Measurements from ENCODE around the gene SNX30. TPM values are rescaled to one million over a fixed set of nuclear protein-coding genes. Genes with fewer than 3 reads are reported as not detected.

SNX30 gene
- total and polyA plus RNA-seq, 4 donors, result 1.8 to 13.5 (median 6.5) TPM

DNA sequence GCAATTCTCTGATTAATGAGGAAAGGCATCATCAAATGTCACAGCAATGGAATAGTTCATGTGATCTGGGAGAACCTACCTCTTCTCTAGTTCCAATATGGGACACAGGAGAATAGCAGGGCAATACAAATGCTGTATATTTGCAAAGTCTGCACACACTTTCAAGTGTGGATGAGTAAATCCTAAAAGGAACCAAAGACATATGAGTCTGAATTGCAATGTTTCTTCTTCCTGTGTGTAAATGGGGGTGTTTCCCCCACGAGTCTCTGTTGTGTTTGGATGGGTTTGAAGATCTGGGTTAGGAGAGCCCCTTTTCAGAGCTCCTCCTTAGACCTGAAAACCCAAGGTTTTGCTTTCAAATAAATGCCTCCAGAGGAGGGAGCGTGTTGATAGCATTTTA lies 113.2 kb downstream of the SNX30 start:
- H3K36me3 ChIP-seq (ENCODE audit: control insufficient read depth in 4 of 4, insufficient read depth in 3 of 4, low read depth in 1 of 4, low read length in 3 of 4), result peaks cover 0 to 6% (median 4%) of the 10 kb centered on the region in 4 donors
- no peak overlapping the region for H3K9ac ChIP-seq (ENCODE audit: low read depth in 1 of 2, low read length in 2 of 2)
- no peaks in the 10 kb centered on the region for H3K9me3 ChIP-seq (ENCODE audit: control insufficient read depth in 4 of 4, low read length in 3 of 4)
- no peak overlapping the region for H3K4me3 ChIP-seq (ENCODE audit: low read depth in 1 of 3, low read length in 3 of 3)
- H3K27ac ChIP-seq (ENCODE audit: low read depth in 1 of 2, low read length in 2 of 2), result no peak overlapping the region
- no peak for DNase-seq (ENCODE audit: low spot score)
- 86% methylated on average over 2 of the region's 2 CpGs for WGBS
- TF ChIP-seq FOXA2 (IDR thresholded peaks at IDR 0.05), result no peak
- H3K4me1 ChIP-seq (ENCODE audit: control insufficient read depth in 4 of 4, insufficient read depth in 4 of 4, low read length in 3 of 4), result peaks cover 0 to under 1% (median 0%) of the 10 kb centered on the region in 4 donors
- no peaks in the 10 kb centered on the region for H3K27me3 ChIP-seq (ENCODE audit: control insufficient read depth in 4 of 4, insufficient read depth in 4 of 4, low read length in 3 of 4)

DNA sequence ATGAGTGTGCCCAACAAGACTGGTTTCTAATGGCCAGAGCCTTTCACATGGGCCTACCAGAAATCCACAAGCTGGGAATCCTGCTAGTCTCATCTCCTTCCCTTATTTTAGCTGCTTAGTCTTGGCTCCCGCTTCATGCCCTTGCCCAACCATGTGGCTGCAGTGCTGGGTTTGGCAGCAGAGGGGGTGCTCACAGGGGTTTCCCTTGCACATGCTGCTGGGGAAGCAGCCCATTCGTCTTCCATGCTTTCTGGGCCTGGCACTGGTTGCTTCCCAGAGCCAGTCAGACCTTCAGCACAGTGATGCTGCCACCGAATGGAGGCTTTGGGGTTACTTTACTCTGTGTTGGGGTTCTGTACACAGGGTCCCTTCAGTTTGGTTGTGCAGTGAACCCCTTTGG lies 113.8 kb downstream of the SNX30 start:
- 61% methylated on average over 3 of the region's 3 CpGs for WGBS
- H3K4me1 ChIP-seq (ENCODE audit: control insufficient read depth in 4 of 4, insufficient read depth in 4 of 4, low read length in 3 of 4), result no peaks in the 10 kb centered on the region

DNA sequence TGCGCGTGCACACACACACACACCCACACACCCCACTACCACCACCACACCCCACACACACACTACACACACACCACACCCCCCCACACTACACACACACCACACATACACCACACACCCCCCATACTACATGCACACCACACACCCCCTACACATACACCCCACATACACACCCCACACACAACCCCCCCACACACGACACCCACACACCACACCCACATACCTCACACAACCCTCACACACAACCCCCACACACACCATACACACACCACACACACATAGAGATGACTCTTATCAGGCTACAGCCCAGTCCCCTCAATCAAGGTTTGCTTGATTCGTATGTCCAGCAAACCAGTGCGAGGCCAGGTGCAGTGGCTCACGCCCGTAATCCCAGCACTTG lies 114.4 kb downstream of the SNX30 start:
- H3K27ac ChIP-seq (ENCODE audit: low read depth in 1 of 2, low read length in 2 of 2), result no peak overlapping the region
- H3K9me3 ChIP-seq (ENCODE audit: control insufficient read depth in 4 of 4, low read length in 3 of 4), result no peaks in the 10 kb centered on the region
- no peak overlapping the region for H3K9ac ChIP-seq (ENCODE audit: low read depth in 1 of 2, low read length in 2 of 2)
- H3K27me3 ChIP-seq (ENCODE audit: control insufficient read depth in 4 of 4, insufficient read depth in 4 of 4, low read length in 3 of 4), result no peaks in the 10 kb centered on the region
- DNase-seq (ENCODE audit: low spot score), result no peak
- no peak overlapping the region for H3K4me3 ChIP-seq (ENCODE audit: low read depth in 1 of 3, low read length in 3 of 3)
- no peaks in the 10 kb centered on the region for H3K4me1 ChIP-seq (ENCODE audit: control insufficient read depth in 4 of 4, insufficient read depth in 4 of 4, low read length in 3 of 4)
- 97% methylated on average over 7 of the region's 7 CpGs for WGBS
- H3K36me3 ChIP-seq (ENCODE audit: control insufficient read depth in 4 of 4, insufficient read depth in 3 of 4, low read depth in 1 of 4, low read length in 3 of 4), result peaks cover 0 to 17% (median 4%) of the 10 kb centered on the region in 4 donors
- TF ChIP-seq, protein P1, sequence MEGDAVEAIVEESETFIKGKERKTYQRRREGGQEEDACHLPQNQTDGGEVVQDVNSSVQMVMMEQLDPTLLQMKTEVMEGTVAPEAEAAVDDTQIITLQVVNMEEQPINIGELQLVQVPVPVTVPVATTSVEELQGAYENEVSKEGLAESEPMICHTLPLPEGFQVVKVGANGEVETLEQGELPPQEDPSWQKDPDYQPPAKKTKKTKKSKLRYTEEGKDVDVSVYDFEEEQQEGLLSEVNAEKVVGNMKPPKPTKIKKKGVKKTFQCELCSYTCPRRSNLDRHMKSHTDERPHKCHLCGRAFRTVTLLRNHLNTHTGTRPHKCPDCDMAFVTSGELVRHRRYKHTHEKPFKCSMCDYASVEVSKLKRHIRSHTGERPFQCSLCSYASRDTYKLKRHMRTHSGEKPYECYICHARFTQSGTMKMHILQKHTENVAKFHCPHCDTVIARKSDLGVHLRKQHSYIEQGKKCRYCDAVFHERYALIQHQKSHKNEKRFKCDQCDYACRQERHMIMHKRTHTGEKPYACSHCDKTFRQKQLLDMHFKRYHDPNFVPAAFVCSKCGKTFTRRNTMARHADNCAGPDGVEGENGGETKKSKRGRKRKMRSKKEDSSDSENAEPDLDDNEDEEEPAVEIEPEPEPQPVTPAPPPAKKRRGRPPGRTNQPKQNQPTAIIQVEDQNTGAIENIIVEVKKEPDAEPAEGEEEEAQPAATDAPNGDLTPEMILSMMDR (IDR thresholded peaks at IDR 0.05; ENCODE audit: low read depth, low read length, missing input control), result no peak
- TF ChIP-seq JUND (IDR thresholded peaks at IDR 0.05) (no peak), HNF4A (conservative IDR thresholded peaks at IDR 0.05) (no peak), YY1 (IDR thresholded peaks at IDR 0.05) (no peak), RAD21 (IDR thresholded peaks at IDR 0.05) (no peak), FOXA1 (IDR thresholded peaks at IDR 0.05) (no peak), HNF4G (IDR thresholded peaks at IDR 0.05) (no peak), GABPA (IDR thresholded peaks at IDR 0.05 in 1 of 2, conservative IDR thresholded peaks at IDR 0.05 in 1 of 2) (no peak), TAF1 (conservative IDR thresholded peaks at IDR 0.05) (no peak), EGR1 (IDR thresholded peaks at IDR 0.05; ENCODE audit: low read depth in 2 of 2) (no peak), RXRA (IDR thresholded peaks at IDR 0.05) (no peak)
- TF ChIP-seq, protein P2, sequence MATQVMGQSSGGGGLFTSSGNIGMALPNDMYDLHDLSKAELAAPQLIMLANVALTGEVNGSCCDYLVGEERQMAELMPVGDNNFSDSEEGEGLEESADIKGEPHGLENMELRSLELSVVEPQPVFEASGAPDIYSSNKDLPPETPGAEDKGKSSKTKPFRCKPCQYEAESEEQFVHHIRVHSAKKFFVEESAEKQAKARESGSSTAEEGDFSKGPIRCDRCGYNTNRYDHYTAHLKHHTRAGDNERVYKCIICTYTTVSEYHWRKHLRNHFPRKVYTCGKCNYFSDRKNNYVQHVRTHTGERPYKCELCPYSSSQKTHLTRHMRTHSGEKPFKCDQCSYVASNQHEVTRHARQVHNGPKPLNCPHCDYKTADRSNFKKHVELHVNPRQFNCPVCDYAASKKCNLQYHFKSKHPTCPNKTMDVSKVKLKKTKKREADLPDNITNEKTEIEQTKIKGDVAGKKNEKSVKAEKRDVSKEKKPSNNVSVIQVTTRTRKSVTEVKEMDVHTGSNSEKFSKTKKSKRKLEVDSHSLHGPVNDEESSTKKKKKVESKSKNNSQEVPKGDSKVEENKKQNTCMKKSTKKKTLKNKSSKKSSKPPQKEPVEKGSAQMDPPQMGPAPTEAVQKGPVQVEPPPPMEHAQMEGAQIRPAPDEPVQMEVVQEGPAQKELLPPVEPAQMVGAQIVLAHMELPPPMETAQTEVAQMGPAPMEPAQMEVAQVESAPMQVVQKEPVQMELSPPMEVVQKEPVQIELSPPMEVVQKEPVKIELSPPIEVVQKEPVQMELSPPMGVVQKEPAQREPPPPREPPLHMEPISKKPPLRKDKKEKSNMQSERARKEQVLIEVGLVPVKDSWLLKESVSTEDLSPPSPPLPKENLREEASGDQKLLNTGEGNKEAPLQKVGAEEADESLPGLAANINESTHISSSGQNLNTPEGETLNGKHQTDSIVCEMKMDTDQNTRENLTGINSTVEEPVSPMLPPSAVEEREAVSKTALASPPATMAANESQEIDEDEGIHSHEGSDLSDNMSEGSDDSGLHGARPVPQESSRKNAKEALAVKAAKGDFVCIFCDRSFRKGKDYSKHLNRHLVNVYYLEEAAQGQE (IDR thresholded peaks at IDR 0.05), result no peak
- TF ChIP-seq, protein P3, sequence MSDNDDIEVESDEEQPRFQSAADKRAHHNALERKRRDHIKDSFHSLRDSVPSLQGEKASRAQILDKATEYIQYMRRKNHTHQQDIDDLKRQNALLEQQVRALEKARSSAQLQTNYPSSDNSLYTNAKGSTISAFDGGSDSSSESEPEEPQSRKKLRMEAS (IDR thresholded peaks at IDR 0.05), result no peak
- TF ChIP-seq, protein P4, sequence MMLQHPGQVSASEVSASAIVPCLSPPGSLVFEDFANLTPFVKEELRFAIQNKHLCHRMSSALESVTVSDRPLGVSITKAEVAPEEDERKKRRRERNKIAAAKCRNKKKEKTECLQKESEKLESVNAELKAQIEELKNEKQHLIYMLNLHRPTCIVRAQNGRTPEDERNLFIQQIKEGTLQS (IDR thresholded peaks at IDR 0.05), result no peak

More for the DNA sequence above, 113.8 kb downstream of the SNX30 start:
- Histone ChIP-seq H3K27me3 (ENCODE audit: control insufficient read depth in 4 of 4, insufficient read depth in 4 of 4, low read length in 3 of 4) (no peaks in the 10 kb centered on the region), H3K36me3 (ENCODE audit: control insufficient read depth in 4 of 4, insufficient read depth in 3 of 4, low read depth in 1 of 4, low read length in 3 of 4) (peaks cover 0 to 12% (median 4%) of the 10 kb centered on the region in 4 donors), H3K9ac (ENCODE audit: low read depth in 1 of 2, low read length in 2 of 2) (no peak overlapping the region), H3K9me3 (ENCODE audit: control insufficient read depth in 4 of 4, low read length in 3 of 4) (no peaks in the 10 kb centered on the region), H3K27ac (ENCODE audit: low read depth in 1 of 2, low read length in 2 of 2) (no peak overlapping the region), H3K4me3 (ENCODE audit: low read depth in 1 of 3, low read length in 3 of 3) (no peak overlapping the region)
- TF ChIP-seq YY1 (IDR thresholded peaks at IDR 0.05), result no peak
- no peak for TF ChIP-seq TAF1 (conservative IDR thresholded peaks at IDR 0.05)
- TF ChIP-seq, protein P2 (IDR thresholded peaks at IDR 0.05), result no peak
- no peak for TF ChIP-seq HNF4G (IDR thresholded peaks at IDR 0.05)
- DNase-seq (ENCODE audit: low spot score), result no peak

Data from liver (tissue), 9 donors.